ENCODE measurements around the gene FERMT2.
"Not testable (repeated sequence)": the region's sequence is repeated elsewhere in the genome, so short reads cannot be mapped to it uniquely, and the experiment has no call there.

The FERMT2 gene

GRCh38 chr14:52944254-52944653 is 6.6 kb downstream of the FERMT2 start:
- DNase-seq: no peak

- DNase-seq: no peak
Measured at GRCh38 chr14:52939427-52939826, 11.4 kb downstream of the FERMT2 start.

- DNase-seq: no peak
Measured at GRCh38 chr14:52937869-52938268, 13.0 kb downstream of the FERMT2 start.

- no peak for DNase-seq
Measured at GRCh38 chr14:52937306-52937705, 13.5 kb downstream of the FERMT2 start.

GRCh38 chr14:52936437-52936836 is 14.4 kb downstream of the FERMT2 start:
- DNase-seq: no peak

GRCh38 chr14:52935833-52936232 is 15.0 kb downstream of the FERMT2 start:
- no peak for DNase-seq

GRCh38 chr14:52934762-52935161 is 16.1 kb downstream of the FERMT2 start:
- DNase-seq: no peak

GRCh38 chr14:52929192-52929807 is 21.6 kb downstream of the FERMT2 start:
- DNase-seq: no peak

- DNase-seq: no peak
Measured at GRCh38 chr14:52926953-52927352, 23.9 kb downstream of the FERMT2 start.

GRCh38 chr14:52923902-52924575 is 26.8 kb downstream of the FERMT2 start:
- DNase-seq: no peak

GRCh38 chr14:52922656-52923055 is 28.2 kb downstream of the FERMT2 start:
- DNase-seq: no peak

- no peak for DNase-seq
Measured at GRCh38 chr14:52922059-52922458, 28.8 kb downstream of the FERMT2 start.

GRCh38 chr14:52920411-52920810 is 30.4 kb downstream of the FERMT2 start:
- not testable (repeated sequence) for DNase-seq

- no peak for DNase-seq
Measured at GRCh38 chr14:52919971-52920370, 30.9 kb downstream of the FERMT2 start.

- no peak for DNase-seq
Measured at GRCh38 chr14:52918486-52918885, 32.4 kb downstream of the FERMT2 start.

GRCh38 chr14:52917735-52918134 is 33.1 kb downstream of the FERMT2 start:
- DNase-seq: no peak

GRCh38 chr14:52914295-52914694 is 36.6 kb downstream of the FERMT2 start:
- DNase-seq: no peak

- no peak for DNase-seq
Measured at GRCh38 chr14:52913271-52913670, 37.6 kb downstream of the FERMT2 start.

- no peak for DNase-seq
Measured at GRCh38 chr14:52911904-52912303, 38.9 kb downstream of the FERMT2 start.

GRCh38 chr14:52910572-52910971 is 40.3 kb downstream of the FERMT2 start:
- no peak for DNase-seq

GRCh38 chr14:52907949-52908348 is 42.9 kb downstream of the FERMT2 start:
- no peak for DNase-seq

GRCh38 chr14:52906141-52906601 is 44.7 kb downstream of the FERMT2 start:
- DNase-seq: no peak

GRCh38 chr14:52902971-52903619 is 47.8 kb downstream of the FERMT2 start:
- DNase-seq: no peak

GRCh38 chr14:52901357-52901980 is 49.4 kb downstream of the FERMT2 start:
- no peak for DNase-seq
